ENCODE measurements around the gene ZNF219. TPM values are rescaled to one million over a fixed set of nuclear protein-coding genes. Genes with fewer than 3 reads are reported as not detected.

The ZNF219 gene
- total RNA-seq, 1 experiment from 2014 or later: 149 TPM

DNA sequence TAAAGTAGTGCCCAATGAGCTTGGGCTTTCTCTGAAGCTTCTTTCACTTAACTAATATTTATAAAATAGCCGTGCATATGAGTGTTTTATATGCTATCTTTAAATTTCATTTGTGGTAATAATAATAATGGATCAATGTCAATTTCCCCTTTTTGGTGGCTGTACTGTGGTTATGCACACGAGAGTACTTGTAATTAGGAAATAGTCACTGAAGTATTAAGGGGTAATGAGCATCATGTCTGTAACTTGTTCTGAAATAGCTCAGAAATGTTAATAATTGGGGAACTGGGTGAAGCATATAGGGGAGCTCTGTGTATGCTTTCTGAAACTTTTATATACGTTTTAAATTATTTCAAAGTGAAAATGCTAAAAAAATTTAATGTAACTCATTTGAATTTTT lies 47.9 kb downstream of the ZNF219 start:
- CTCF ChIA-PET: interaction anchor here (1.3 to 2.7 kb wide), 5 partner anchors 18 to 54 kb away, joined by 4 to 21 read pairs (median 5); no protein-coding TSS in a partner anchor
- TF ChIP-seq IRF2 (CRISPR knock-in tag; IDR thresholded peaks at IDR 0.05; ENCODE audit: borderline replicate concordance, low read depth): no peak
- no peak for TF ChIP-seq ZNF138 (CRISPR knock-in tag; conservative IDR thresholded peaks at IDR 0.05)
- TF ChIP-seq ZNF121 (CRISPR knock-in tag; IDR thresholded peaks at IDR 0.05): no peak
- TF ChIP-seq, protein P1, sequence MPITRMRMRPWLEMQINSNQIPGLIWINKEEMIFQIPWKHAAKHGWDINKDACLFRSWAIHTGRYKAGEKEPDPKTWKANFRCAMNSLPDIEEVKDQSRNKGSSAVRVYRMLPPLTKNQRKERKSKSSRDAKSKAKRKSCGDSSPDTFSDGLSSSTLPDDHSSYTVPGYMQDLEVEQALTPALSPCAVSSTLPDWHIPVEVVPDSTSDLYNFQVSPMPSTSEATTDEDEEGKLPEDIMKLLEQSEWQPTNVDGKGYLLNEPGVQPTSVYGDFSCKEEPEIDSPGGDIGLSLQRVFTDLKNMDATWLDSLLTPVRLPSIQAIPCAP (CRISPR knock-in tag; IDR thresholded peaks at IDR 0.05): no peak
- TF ChIP-seq, protein P2, sequence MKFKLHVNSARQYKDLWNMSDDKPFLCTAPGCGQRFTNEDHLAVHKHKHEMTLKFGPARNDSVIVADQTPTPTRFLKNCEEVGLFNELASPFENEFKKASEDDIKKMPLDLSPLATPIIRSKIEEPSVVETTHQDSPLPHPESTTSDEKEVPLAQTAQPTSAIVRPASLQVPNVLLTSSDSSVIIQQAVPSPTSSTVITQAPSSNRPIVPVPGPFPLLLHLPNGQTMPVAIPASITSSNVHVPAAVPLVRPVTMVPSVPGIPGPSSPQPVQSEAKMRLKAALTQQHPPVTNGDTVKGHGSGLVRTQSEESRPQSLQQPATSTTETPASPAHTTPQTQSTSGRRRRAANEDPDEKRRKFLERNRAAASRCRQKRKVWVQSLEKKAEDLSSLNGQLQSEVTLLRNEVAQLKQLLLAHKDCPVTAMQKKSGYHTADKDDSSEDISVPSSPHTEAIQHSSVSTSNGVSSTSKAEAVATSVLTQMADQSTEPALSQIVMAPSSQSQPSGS (CRISPR knock-in tag; IDR thresholded peaks at IDR 0.05; ENCODE audit: borderline replicate concordance, low read depth): no peak
- TF ChIP-seq FOXP4 (CRISPR knock-in tag; IDR thresholded peaks at IDR 0.05): no peak
- no peak for TF ChIP-seq ATF6 (CRISPR knock-in tag; IDR thresholded peaks at IDR 0.05)
- TF ChIP-seq JAZF1 (CRISPR knock-in tag; IDR thresholded peaks at IDR 0.05): no peak
- TF ChIP-seq ERG (CRISPR knock-in tag; IDR thresholded peaks at IDR 0.05): no peak
- no peak for TF ChIP-seq EMX1 (CRISPR knock-in tag; IDR thresholded peaks at IDR 0.05)
- TF ChIP-seq E2F5 (CRISPR knock-in tag; IDR thresholded peaks at IDR 0.05): no peak
- TF ChIP-seq, protein P3, sequence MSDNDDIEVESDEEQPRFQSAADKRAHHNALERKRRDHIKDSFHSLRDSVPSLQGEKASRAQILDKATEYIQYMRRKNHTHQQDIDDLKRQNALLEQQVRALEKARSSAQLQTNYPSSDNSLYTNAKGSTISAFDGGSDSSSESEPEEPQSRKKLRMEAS (CRISPR knock-in tag; IDR thresholded peaks at IDR 0.05): no peak
- no peak for TF ChIP-seq SP1 (CRISPR knock-in tag; conservative IDR thresholded peaks at IDR 0.05)
- TF ChIP-seq, protein P4, sequence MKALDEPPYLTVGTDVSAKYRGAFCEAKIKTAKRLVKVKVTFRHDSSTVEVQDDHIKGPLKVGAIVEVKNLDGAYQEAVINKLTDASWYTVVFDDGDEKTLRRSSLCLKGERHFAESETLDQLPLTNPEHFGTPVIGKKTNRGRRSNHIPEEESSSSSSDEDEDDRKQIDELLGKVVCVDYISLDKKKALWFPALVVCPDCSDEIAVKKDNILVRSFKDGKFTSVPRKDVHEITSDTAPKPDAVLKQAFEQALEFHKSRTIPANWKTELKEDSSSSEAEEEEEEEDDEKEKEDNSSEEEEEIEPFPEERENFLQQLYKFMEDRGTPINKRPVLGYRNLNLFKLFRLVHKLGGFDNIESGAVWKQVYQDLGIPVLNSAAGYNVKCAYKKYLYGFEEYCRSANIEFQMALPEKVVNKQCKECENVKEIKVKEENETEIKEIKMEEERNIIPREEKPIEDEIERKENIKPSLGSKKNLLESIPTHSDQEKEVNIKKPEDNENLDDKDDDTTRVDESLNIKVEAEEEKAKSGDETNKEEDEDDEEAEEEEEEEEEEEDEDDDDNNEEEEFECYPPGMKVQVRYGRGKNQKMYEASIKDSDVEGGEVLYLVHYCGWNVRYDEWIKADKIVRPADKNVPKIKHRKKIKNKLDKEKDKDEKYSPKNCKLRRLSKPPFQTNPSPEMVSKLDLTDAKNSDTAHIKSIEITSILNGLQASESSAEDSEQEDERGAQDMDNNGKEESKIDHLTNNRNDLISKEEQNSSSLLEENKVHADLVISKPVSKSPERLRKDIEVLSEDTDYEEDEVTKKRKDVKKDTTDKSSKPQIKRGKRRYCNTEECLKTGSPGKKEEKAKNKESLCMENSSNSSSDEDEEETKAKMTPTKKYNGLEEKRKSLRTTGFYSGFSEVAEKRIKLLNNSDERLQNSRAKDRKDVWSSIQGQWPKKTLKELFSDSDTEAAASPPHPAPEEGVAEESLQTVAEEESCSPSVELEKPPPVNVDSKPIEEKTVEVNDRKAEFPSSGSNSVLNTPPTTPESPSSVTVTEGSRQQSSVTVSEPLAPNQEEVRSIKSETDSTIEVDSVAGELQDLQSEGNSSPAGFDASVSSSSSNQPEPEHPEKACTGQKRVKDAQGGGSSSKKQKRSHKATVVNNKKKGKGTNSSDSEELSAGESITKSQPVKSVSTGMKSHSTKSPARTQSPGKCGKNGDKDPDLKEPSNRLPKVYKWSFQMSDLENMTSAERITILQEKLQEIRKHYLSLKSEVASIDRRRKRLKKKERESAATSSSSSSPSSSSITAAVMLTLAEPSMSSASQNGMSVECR (CRISPR knock-in tag; IDR thresholded peaks at IDR 0.05; ENCODE audit: borderline replicate concordance): no peak
- TF ChIP-seq HMGXB4 (CRISPR knock-in tag; IDR thresholded peaks at IDR 0.05): no peak
- Mint-ChIP-seq H3K9me3 (no peaks in the 10 kb centered on the region), H3K36me3 (no peaks in the 10 kb centered on the region), H3K4me3 (no peak overlapping the region), H3K27ac (no peak overlapping the region), H3K27me3 (ENCODE audit: low read depth) (no peaks in the 10 kb centered on the region; the same call in 1 of the 2 replicates), H3K4me1 (peaks cover 4% of the 10 kb centered on the region)
- DNase-seq (ENCODE audit: low spot score) (no peak), ATAC-seq (no peak)
- POLR2A ChIA-PET: no interaction called here

All from WTC11 (cell line).